ENCODE data around the gene MRPL2.
A peak's percentile ranks its signal among the peaks of the same experiment; 100 is the strongest.

Gene MRPL2

DNA sequence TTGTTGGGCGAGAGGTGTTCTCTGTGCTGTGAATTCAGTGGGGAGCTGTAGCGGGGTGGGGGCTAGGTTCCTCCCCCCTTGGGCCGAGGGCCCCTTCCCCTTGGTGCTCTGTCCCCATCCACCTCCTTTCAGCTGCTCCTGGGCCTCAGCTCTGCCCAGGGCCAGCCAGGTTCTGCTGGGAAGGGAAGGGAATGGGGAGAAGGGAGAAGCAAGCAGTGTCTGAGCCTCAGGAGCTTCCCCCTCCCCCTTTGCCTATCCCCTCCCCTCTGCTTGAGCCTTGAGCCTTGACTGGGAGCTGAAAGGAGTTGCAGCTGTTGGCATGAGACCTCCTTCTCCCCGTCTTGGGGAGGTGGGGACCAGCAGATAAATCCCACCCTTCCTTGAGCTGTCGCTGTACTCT lies 38.4 kb downstream of the MRPL2 start (continued):
- TF ChIP-seq BCL6B (tag by site-specific recombination; IDR thresholded peaks at IDR 0.05): no peak
- no peak for TF ChIP-seq ZNF174 (tag by site-specific recombination; IDR thresholded peaks at IDR 0.05)
- TF ChIP-seq ZNF112 (tag by site-specific recombination; IDR thresholded peaks at IDR 0.05): no peak
- no peak for TF ChIP-seq ZNF76 (tag by site-specific recombination; IDR thresholded peaks at IDR 0.05; ENCODE audit: borderline replicate concordance, low read depth)
- TF ChIP-seq, protein P1, sequence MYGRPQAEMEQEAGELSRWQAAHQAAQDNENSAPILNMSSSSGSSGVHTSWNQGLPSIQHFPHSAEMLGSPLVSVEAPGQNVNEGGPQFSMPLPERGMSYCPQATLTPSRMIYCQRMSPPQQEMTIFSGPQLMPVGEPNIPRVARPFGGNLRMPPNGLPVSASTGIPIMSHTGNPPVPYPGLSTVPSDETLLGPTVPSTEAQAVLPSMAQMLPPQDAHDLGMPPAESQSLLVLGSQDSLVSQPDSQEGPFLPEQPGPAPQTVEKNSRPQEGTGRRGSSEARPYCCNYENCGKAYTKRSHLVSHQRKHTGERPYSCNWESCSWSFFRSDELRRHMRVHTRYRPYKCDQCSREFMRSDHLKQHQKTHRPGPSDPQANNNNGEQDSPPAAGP (tag by site-specific recombination; IDR thresholded peaks at IDR 0.05): no peak
- TF ChIP-seq MEIS1 (CRISPR knock-in tag; IDR thresholded peaks at IDR 0.05; ENCODE audit: borderline replicate concordance): no peak
- TF ChIP-seq GLIS2 (tag by site-specific recombination; IDR thresholded peaks at IDR 0.05): peak; percentile 49; the same call in 1 of the 2 replicates
- TF ChIP-seq ZNF366 (tag by site-specific recombination; conservative IDR thresholded peaks at IDR 0.05): 0 out of 2 replicates have a peak, but pooled peaks have one; percentile 19
- no peak for TF ChIP-seq REPIN1 (tag by site-specific recombination; IDR thresholded peaks at IDR 0.05; ENCODE audit: low read depth)
- TF ChIP-seq PATZ1 (tag by site-specific recombination; IDR thresholded peaks at IDR 0.05): 0 out of 2 replicates have a peak, but pooled peaks have one; percentile 58
- TF ChIP-seq ZNF266 (tag by site-specific recombination; IDR thresholded peaks at IDR 0.05; ENCODE audit: low read depth): no peak
- no peak for TF ChIP-seq ZNF585B (tag by site-specific recombination; IDR thresholded peaks at IDR 0.05)
- TF ChIP-seq ZBTB20 (tag by site-specific recombination; IDR thresholded peaks at IDR 0.05): no peak
- no peak for TF ChIP-seq ZBTB7A (tag by site-specific recombination; IDR thresholded peaks at IDR 0.05; ENCODE audit: low read depth)
- no peak for TF ChIP-seq ZNF157 (tag by site-specific recombination; IDR thresholded peaks at IDR 0.05)
- TF ChIP-seq ZNF558 (tag by site-specific recombination; IDR thresholded peaks at IDR 0.05): no peak
- no peak for TF ChIP-seq ZXDB (tag by site-specific recombination; IDR thresholded peaks at IDR 0.05)
- TF ChIP-seq IKZF3 (tag by site-specific recombination; IDR thresholded peaks at IDR 0.05): no peak
- no peak for TF ChIP-seq ZNF830 (tag by site-specific recombination; IDR thresholded peaks at IDR 0.05; ENCODE audit: low read depth)
- no peak for TF ChIP-seq ZNF48 (tag by site-specific recombination; IDR thresholded peaks at IDR 0.05)
- TF ChIP-seq ZNF785 (tag by site-specific recombination; IDR thresholded peaks at IDR 0.05): no peak
- no peak for TF ChIP-seq ZNF280D (tag by site-specific recombination; IDR thresholded peaks at IDR 0.05)
- TF ChIP-seq ZNF571 (tag by site-specific recombination; IDR thresholded peaks at IDR 0.05): no peak
- TF ChIP-seq ZNF544 (tag by site-specific recombination; IDR thresholded peaks at IDR 0.05): no peak
- no peak for TF ChIP-seq ZNF311 (tag by site-specific recombination; IDR thresholded peaks at IDR 0.05; ENCODE audit: borderline replicate concordance)
- TF ChIP-seq, protein P2, sequence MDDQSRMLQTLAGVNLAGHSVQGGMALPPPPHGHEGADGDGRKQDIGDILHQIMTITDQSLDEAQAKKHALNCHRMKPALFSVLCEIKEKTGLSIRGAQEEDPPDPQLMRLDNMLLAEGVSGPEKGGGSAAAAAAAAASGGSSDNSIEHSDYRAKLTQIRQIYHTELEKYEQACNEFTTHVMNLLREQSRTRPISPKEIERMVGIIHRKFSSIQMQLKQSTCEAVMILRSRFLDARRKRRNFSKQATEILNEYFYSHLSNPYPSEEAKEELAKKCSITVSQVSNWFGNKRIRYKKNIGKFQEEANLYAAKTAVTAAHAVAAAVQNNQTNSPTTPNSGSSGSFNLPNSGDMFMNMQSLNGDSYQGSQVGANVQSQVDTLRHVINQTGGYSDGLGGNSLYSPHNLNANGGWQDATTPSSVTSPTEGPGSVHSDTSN (CRISPR knock-in tag; IDR thresholded peaks at IDR 0.05): no peak
- TF ChIP-seq ZNF776 (tag by site-specific recombination; IDR thresholded peaks at IDR 0.05; ENCODE audit: borderline replicate concordance): no peak
- no peak for TF ChIP-seq ZNF518A (tag by site-specific recombination; conservative IDR thresholded peaks at IDR 0.05; ENCODE audit: low read depth)

Data from HEK293 (cell line).